HepG2 (cell line): ENCODE measurements around the gene GAS2L2. TPM values are rescaled to one million over a fixed set of nuclear protein-coding genes. Genes with fewer than 3 reads are reported as not detected.

Experiments
- ATAC-seq: fragments of 200-7000 bp; cut with Tn5 transposase; 3 replicates; pipeline ENCODE4 v1.9.1; 2020; ENCODE audit warnings: mild to moderate bottlenecking, moderate library complexity
- BruUV-seq: library from RNA; stranded (reverse); fragments of 400-500 nt; replicated peaks from 2 replicates; lab custom pipeline; 2021; lab: Mats Ljungman, UMichigan
- CTCF ChIA-PET: fragments of 300-600 bp; formaldehyde crosslinking; extraction: SDS; loops from one replicate; lab custom pipeline; 2021; ENCODE audit warnings: low total read pairs, inconsistent platforms, low intra/inter-chr PET ratio; lab: Yijun Ruan, JAX
- POLR2A ChIA-PET: fragments of 350-600 bp; sonication (Branson Sonifier 250); formaldehyde crosslinking; loops from one replicate; lab custom pipeline; 2020; ENCODE audit warnings: antibody characterized with exemption, inconsistent platforms; lab: Yijun Ruan, JAX
- DNase-seq: peaks from one replicate; pipeline ENCODE4 v3.0.0-alpha.2; 2015; ENCODE audit warnings: low spot score
- FAIRE-seq: peaks from 3 replicates; lab custom pipeline; 2011; peaks lifted over from hg19 to GRCh38; lab: Jason Lieb, UNC
- H2AFZ ChIP-seq: one replicate; pipeline ENCODE4 v1.6.1; 2011; ENCODE audit warnings: low read length, inconsistent platforms
- H3K27ac ChIP-seq: fragments of 300-600 bp; 3 replicates; pipeline ENCODE4 v1.8.0; 2011; ENCODE audit warnings: mixed run types, mild to moderate bottlenecking, mixed read lengths, low read length, inconsistent platforms; ENCODE audit not compliant: insufficient read depth; ENCODE audit errors: extremely low read length
- H3K27me3 ChIP-seq, 2 experiments: fragments of 200-600 bp in 1 of 2; 2 replicates in 1 of 2; 3 replicates in 1 of 2; pipeline versions ENCODE4 v1.6.0 to v1.8.0; 2011; ENCODE audit warnings: low read length in 2 of 2, mild to moderate bottlenecking in 2 of 2, moderate library complexity in 2 of 2, inconsistent platforms in 1 of 2; ENCODE audit not compliant: insufficient read depth in 2 of 2, control insufficient read depth in 1 of 2
- H3K36me3 ChIP-seq, 2 experiments: fragments of 200-600 bp in 1 of 2; replicated peaks in 1 of 2; 2 replicates in 1 of 2; 3 replicates in 1 of 2; pipeline versions ENCODE4 v1.5.1 to v1.8.0; 2011; ENCODE audit warnings: low read length in 2 of 2, inconsistent platforms in 1 of 2; ENCODE audit not compliant: insufficient read depth in 2 of 2, control insufficient read depth in 1 of 2
- H3K4me1 ChIP-seq: 2 replicates; pipeline ENCODE4 v1.5.1; 2012; ENCODE audit warnings: low read length, inconsistent platforms; ENCODE audit not compliant: insufficient read depth
- H3K4me2 ChIP-seq: 2 replicates; pipeline ENCODE4 v1.6.0; 2011; ENCODE audit warnings: low read depth, low read length, inconsistent platforms
- H3K4me3 ChIP-seq, 3 experiments: fragments of 200-600 bp in 1 of 3; sonication (generic), shearing (Covaris generic) in 1 of 3; replicated peaks in 1 of 3; 2 replicates each; pipeline ENCODE4 v1.5.1; 2011 to 2016; ENCODE audit warnings: low read length in 3 of 3, inconsistent platforms in 2 of 3, low read depth in 2 of 3, mild to moderate bottlenecking in 2 of 3, control low read depth in 1 of 3, mixed read lengths in 1 of 3; ENCODE audit not compliant: insufficient read depth in 1 of 3
- H3K79me2 ChIP-seq: one replicate; pipeline ENCODE4 v1.6.1; 2011; ENCODE audit warnings: low read length, inconsistent platforms; ENCODE audit not compliant: insufficient read depth
- H3K9ac ChIP-seq: 2 replicates; pipeline ENCODE4 v1.6.0; 2011; ENCODE audit warnings: mild to moderate bottlenecking, low read depth, low read length, inconsistent platforms; ENCODE audit not compliant: insufficient read depth
- H3K9me3 ChIP-seq: 2 replicates; pipeline ENCODE4 v1.5.1; 2012; ENCODE audit warnings: mild to moderate bottlenecking, low read length
- H4K20me1 ChIP-seq: 2 replicates; pipeline ENCODE4 v1.6.0; 2011; ENCODE audit warnings: inconsistent platforms, mild to moderate bottlenecking, low read length, moderate library complexity; ENCODE audit not compliant: insufficient read depth
- ARID4A ChIP-seq: sonication (generic); formaldehyde crosslinking; IDR thresholded peaks from 2 replicates; pipeline ENCODE4 v1.5.0; 2020; ENCODE audit warnings: mild to moderate bottlenecking, missing genetic modification reagents, borderline replicate concordance
- BHLHE40 ChIP-seq: IDR thresholded peaks from 2 replicates; pipeline ENCODE4 v1.6.1; 2011; ENCODE audit warnings: low read length, improper control_type of control experiment
- GMEB2 ChIP-seq: IDR thresholded peaks from 2 replicates; pipeline ENCODE4 v1.6.1; 2016; ENCODE audit warnings: missing biosample characterization, missing genetic modification reagents, low read depth
- HNRNPH1 ChIP-seq: fragments of 200-400 bp; formaldehyde crosslinking; optimal IDR thresholded peaks from 2 replicates; pipeline ENCODE3; 2017; ENCODE audit warnings: mild to moderate bottlenecking, low read depth, low read length
- NCOA5 ChIP-seq: sonication (generic); formaldehyde crosslinking; IDR thresholded peaks from 2 replicates; pipeline ENCODE4 v1.4.0; 2020; ENCODE audit warnings: missing genetic modification reagents
- NR2C2 ChIP-seq: sonication (generic); formaldehyde crosslinking; IDR thresholded peaks from 2 replicates; pipeline ENCODE4 v1.4.0; 2020; ENCODE audit warnings: missing genetic modification reagents, mild to moderate bottlenecking, moderate library complexity, borderline replicate concordance
- TCF7L2 ChIP-seq: IDR thresholded peaks from 2 replicates; pipeline ENCODE4 v1.6.1; 2011; ENCODE audit warnings: mild to moderate bottlenecking, low read depth, low read length, moderate library complexity
- ZFY ChIP-seq: sonication (generic); formaldehyde crosslinking; IDR thresholded peaks from 2 replicates; pipeline ENCODE4 v1.4.0; 2020; ENCODE audit warnings: missing genetic modification reagents
- WGBS: methylation state at CpG from one replicate; pipeline ENCODE4 v1.1.6; 2017; ENCODE audit warnings: low lambda C conversion rate; 5-methylcytosine and 5-hydroxymethylcytosine counted together
- in situ Hi-C: cut with HindIII; loops from 2 replicates; pipeline ENCODE4 v1.10.0; 2017; ENCODE audit warnings: low pct_unique_long_range_greater_than_20kb; ENCODE audit not compliant: extremely low pct_ligation_motif_present
- intact Hi-C: fragments of 100-400 bp; cut with micrococcal nuclease; formaldehyde crosslinking; loops from one replicate; pipeline ENCODE4 v1.10.0; 2022; ENCODE audit not compliant: unreplicated experiment
- polyA plus RNA-seq, 8 experiments: library from polyadenylated mRNA; depleted of rRNA in 3 of 8; stranded (reverse) in 7 of 8; unstranded in 1 of 8; fragments of >200 nt; fragmentation: Illumina TruSeq in 4 of 8; extraction: Trizol in 4 of 8; gene quantifications; 2 replicates each; pipeline versions ENCODE4 v1.2.1 to v1.2.3, GENCODE V29; 2011 to 2016; ENCODE audit warnings: low read depth in 4 of 8, missing spikeins in 1 of 8, mixed read lengths in 1 of 8; ENCODE audit not compliant: insufficient read depth in 1 of 8
- total RNA-seq, 5 experiments: library from RNA; depleted of rRNA; stranded (reverse); fragments of >200 nt; fragmentation: Illumina TruSeq; extraction: Trizol; gene quantifications; 2 replicates each; pipeline ENCODE4 v1.2.3, GENCODE V29; 2016; ENCODE audit warnings: low read depth in 1 of 5

The GAS2L2 gene
- total and polyA plus RNA-seq, 2 of the 13 experiments (the other 11 are each of a cell fraction or from before 2014, with no cell fraction given): not detected

- no TSS peak for BruUV-seq
- Histone ChIP-seq H3K4me1 (peaks cover 31% of the 10 kb centered on the region), H3K36me3 (peaks cover 4 to 21% of the 10 kb centered on the region in 2 experiments), H3K27me3 (no peaks in the 10 kb centered on the region), H3K9me3 (no peaks in the 10 kb centered on the region), H3K9ac (no peak overlapping the region), H3K4me2 (no peak overlapping the region), H4K20me1 (0 out of 2 replicates have a peak, but pooled peaks cover 4% of the 10 kb centered on the region), H3K27ac (no peak overlapping the region), H3K79me2 (no peaks in the 10 kb centered on the region), H2AFZ (no peak overlapping the region), H3K4me3 (no peak overlapping the region)
- ChIA-PET POLR2A (no interaction called here), CTCF (no interaction called here)
- FAIRE-seq: no peak
- no peak for DNase-seq
- 100% methylated on average over 3 of the region's 3 CpGs for WGBS
- ATAC-seq: no peak
- intact Hi-C loops: no loop called here
- TF ChIP-seq TCF7L2: no peak
- no peak for TF ChIP-seq HNRNPH1
- no peak for TF ChIP-seq NCOA5 (CRISPR knock-in tag)
- TF ChIP-seq ARID4A (CRISPR knock-in tag): no peak
- no peak for TF ChIP-seq ZFY (CRISPR knock-in tag)
- TF ChIP-seq GMEB2: no peak
- no peak for TF ChIP-seq BHLHE40
- no peak for TF ChIP-seq NR2C2 (CRISPR knock-in tag)
- in situ Hi-C loops: loop anchor here (25.0 kb wide), 1 partner anchor 103 kb away; the partner anchor contains the start of gene TAF15
Observed at GRCh38 chr17:35708951-35709350, 44.1 kb downstream of the GAS2L2 start.
